GM18526 (cell line): ENCODE results near the gene CACHD1.

Source experiments
- POLR2A ChIP-seq: IDR thresholded peaks from 3 replicates; pipeline ENCODE4 v1.6.1; 2011; ENCODE audit not compliant: insufficient read length; ENCODE audit errors: extremely low read depth

Gene CACHD1

DNA sequence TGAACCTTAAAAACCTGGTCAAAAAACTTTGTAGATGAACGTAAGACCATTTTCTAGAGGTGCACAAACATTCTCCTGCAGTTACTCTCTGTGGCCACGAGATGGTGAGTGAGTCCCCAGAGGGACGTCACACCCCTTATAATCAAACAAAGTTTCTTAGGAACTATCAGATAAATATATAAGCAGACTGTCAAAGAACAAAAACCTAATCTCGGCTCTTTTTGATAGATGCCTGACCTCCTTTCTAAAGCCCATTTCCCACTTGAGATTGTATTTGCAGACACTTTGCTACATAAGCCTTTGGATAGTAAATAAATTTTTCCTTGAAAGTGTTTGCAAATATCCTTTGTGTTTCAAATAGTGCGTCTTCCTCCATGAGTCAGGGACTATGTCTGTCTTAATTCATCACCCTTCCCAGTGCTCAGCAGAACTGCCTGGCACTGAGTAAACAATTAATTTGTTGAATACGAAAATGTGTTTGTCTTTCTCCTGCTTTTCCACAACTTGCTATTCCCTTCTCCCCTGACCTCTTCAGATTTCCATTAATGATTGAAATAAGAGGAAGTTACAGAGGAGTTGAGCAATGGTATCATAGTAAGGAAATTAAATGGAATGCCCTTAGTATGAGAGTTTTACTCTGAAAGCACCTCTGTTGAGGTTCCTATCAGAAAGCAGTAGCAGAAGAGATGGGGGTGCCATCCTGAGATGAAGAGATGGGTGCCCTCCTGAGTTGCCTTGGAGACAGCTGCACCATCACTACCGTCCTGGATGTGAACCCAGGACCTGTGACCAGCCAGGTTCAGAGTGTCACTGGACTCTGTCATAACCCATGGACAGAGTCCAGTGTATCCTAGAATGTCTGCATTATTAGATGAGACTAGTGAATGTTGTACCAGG, 217.1 kb downstream of the CACHD1 start:
- TF ChIP-seq POLR2A = no peak

DNA sequence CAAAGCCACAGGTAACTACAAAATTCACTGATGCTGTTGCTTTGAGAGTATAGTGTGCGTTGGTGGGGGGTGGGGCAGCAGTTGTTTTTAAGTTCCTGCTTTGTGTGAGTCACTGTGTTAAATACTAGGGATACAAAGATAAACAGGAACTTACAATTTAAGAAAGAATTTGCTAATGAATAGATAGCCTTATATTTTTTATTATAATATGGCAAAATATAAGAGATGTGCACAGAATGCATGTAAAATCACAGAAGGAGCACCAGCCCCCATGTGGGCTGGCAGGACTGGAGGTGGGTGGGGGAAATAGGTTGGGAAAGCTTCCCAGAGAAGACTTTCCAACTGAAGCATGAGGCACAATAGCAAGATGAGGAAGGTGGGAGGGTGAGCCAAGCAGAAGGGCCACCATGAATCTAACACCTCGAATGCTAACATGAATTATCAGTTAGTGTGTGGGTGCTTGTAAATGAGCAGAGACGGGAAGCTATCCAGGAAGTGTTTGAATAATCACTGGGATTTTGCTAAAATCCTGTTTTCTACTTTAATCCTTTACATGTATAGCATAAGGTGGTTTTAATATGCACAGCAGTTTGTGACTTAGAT, 217.9 kb downstream of the CACHD1 start:
- TF ChIP-seq POLR2A = no peak

DNA sequence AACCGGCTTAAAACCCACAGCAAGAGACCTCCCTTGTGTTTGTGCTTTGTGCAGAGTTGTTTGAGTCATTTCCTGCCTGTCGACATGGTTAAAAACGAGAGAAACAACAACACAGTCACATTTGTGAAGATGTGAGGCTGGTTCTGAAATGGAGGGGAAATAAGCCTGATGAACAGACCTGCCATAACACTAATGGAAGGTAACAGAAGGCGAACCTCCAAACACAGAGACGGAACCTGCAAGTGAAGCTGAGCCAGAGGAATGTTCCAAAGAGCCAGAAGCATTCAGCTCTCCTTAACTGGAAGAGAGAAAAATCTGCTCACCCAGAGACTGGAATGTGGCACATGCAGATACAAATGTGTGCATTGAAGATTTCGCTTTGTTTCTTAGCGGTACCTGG, 221.7 kb downstream of the CACHD1 start:
- no peak for TF ChIP-seq POLR2A

DNA sequence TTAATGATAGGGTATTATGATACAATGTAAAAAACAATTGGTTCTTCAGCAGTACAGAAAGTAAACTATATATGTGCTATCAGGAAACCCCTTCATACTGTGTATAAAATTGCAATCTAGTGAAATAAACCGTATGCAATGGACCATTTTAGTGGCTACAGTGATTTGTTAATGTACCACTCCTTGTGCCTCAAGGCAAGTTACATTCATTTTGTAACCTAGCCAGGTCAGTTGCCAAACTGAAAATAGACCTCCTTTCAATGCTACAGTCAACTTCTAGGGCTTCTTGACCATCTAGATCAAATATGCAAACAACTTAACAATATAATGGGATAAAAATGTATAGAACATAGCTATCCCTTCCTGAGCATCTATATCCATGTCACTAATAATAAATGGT, 223.0 kb downstream of the CACHD1 start:
- TF ChIP-seq POLR2A = no peak

DNA sequence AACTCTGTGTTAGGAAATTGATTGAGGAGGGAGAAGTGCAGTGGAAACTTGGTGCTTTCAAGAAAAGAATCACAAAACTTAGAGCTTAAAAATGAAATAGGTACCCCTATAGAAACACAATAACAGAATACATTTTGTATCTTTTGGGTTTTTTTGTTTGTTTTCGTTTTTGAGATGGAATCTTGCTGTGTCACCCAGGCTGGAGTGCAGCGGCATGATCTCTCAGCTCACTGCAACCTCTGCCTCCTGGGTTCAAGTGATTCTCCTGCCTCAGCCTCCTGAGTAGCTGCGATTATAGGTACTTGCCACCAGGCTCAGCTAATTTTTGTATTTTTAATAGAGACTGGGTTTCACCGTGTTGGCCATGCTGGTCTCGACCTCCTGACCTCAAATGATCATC, 223.5 kb downstream of the CACHD1 start:
- TF ChIP-seq POLR2A = no peak

DNA sequence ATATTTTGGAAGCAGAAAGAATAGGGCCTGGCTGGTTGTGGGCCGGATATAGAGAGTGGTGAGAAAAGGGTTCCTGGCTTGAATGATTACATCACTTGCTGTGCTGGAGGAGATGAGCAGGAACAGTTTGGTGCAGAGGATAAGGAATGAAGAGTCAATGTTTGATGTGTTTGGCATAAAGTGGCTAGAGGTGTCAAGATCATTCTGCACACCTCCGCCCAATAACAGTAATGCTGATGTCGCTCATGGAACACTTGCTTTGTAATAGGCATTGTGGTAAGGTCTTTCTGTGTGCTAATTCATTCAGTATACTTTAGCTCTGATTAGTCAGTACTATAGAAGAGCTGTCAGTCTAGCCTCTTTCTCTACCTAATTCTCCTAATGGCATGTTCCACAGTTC, 226.9 kb downstream of the CACHD1 start:
- no peak for TF ChIP-seq POLR2A

DNA sequence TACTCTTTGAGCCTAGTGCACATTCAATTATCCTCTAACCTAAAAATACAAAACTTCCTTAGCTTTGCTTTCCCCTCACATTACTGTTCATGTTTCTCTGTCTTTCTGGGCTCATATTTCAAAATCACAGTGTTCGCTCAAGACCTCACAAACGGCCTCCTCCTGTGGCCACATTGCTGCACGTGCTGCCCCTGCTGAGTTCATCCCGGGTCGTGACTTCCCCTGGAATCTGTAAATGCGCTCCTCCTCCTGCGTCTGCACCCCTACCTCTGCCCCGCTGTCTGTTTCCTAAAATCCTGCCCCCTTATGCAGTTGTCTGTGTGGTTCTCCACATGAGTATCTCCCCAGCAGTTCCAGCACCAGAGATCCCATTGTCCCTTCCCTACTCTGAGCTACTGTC, 229.4 kb downstream of the CACHD1 start:
- no peak for TF ChIP-seq POLR2A

DNA sequence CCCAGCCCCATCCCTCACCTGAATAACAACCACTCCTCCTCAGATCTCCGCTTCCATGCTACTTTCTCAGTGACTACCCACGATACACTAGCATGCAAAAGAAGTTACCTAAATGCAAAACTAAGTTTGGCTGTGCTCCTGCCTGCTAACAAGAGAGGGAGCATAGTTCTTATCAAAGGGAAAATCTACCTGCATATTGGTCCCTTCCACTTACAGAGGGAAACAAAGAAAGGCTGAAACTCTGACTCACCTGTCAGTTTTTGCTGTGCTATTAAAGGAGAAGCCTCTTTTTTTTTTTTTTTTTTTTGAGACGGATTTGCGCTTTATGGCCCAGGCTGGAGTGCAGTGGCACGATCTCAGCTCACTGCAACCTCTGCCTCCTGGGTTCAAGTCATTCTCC, 231.1 kb downstream of the CACHD1 start:
- TF ChIP-seq POLR2A = no peak

DNA sequence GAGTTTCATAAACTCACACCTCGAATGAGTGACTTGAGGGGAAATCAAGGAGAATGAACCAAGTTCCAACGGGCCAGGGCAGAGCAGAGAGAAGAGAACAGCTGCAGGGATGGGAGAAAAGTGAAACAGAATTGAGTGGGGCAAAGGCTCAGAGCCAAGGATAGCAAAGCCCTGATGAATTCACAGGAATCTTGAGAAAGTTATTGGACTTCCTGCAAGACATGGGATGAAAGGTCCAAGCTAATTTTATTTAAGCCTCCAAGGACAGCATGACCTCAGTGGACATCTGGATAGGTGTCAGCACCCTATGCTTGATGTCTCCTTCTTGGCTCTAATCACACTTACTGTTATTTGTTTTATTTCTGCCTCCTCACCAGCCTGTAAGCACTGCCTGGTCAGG, 232.0 kb downstream of the CACHD1 start:
- TF ChIP-seq POLR2A = no peak

DNA sequence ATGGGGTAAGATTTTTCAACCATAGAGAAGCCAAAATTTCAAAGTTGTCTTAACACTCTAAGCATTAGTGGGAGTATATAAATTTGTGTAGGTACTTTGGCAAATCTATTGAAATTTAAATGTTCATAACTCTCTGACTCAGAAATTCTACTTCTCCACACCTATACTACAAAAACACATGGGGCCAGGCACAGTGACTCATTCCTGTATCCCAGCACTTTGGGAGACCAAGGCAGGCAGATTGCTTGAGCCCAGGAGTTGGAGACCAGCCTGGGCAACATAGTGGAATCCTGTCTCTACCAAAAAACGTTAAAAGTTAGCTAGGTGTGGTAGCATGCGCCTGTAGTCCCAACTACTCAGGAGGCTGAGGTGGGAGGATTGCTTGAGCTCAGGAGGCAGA, 233.7 kb downstream of the CACHD1 start:
- TF ChIP-seq POLR2A = no peak

DNA sequence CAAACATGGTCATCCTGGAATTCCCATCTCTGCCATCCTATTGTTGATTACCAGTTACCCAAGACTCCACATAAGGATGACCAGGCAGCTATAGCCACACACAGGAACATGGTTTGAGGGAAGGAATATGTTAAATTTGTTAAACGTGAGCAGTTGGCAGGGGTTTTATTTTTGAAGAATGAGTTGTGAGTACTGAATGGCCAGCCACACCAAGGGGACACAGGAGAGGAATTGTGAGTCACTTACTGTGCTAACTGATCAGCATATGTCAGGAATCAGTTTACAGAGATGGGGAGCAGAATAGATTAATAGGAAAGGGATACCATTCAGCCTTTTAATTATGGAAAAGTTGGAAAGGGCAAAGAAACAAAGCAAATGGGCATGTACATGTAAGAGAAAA, 235.7 kb downstream of the CACHD1 start:
- no peak for TF ChIP-seq POLR2A

DNA sequence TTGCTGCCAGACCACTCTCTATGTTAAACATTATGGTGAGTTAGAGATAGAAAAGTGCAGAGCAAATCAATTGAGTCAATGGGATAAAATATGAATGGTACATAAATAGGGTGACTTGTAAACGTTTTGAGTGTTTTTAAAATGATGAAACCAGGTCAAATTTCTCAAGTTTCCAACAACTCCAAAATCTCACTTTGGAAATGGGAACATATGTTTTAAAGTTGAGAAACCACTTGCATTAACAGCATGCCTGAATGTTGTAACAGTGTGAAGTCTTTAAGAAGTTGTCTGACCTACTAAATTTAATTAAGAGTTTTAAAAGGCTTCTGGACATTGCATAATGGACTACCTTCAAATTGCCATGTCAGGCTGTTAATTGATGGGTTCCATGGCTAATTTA, 241.3 kb downstream of the CACHD1 start:
- TF ChIP-seq POLR2A = no peak

DNA sequence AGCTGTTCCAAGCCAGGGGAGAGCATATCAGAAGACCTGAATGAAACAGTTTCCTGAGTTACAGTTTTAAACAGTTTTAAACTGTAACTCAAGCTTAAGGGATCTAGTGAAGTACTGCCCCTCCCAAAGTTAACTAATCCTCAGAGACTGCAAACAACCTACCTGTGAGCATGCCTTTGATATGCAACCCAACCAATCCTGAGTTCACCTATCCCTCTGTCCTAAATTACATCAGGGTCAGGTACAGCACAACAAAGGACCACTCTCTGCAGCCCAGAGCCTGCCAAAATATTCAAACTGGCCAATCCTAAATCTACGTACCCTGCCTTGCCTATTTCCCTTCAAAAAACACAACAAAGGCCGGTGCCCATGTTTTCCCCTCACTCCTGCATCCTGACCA, 242.1 kb downstream of the CACHD1 start:
- TF ChIP-seq POLR2A = no peak

DNA sequence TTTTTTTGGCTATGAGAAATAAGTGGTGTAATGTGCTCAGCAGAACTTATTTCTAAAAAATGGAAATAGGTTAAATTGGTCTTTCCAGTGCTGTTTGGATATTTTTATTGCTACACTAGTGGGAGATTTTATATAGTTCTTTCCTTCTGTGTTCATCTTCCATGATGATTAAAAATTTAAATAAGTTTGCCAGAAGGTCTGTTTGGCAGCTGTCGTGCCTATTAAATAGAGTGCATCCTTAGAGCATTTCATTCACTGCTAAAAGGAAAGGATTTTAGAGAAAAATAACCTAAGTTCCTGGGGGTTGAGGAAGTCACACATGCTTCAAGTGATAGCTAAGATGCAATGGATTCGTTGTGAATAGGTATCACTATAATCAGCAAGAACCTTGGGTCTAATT, 245.3 kb downstream of the CACHD1 start:
- no peak for TF ChIP-seq POLR2A

DNA sequence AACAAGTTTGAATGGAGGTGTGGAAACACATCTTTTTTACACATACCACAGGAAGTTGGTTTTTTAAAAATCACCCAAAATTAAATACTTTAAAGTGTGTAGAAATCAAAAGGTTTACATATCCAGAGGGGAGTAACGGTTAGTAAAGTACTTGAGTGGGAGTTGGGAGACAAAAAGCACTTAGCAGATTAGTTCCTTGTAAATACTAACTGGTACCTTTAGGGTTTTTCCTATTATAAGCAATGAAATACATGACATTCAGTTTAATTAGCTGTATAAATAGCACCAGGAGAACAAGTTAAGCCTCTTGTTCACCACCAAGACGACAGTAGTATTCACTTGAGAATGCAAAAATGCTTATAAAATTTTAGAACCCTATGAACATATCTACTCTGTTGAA, 251.2 kb downstream of the CACHD1 start:
- no peak for TF ChIP-seq POLR2A

DNA sequence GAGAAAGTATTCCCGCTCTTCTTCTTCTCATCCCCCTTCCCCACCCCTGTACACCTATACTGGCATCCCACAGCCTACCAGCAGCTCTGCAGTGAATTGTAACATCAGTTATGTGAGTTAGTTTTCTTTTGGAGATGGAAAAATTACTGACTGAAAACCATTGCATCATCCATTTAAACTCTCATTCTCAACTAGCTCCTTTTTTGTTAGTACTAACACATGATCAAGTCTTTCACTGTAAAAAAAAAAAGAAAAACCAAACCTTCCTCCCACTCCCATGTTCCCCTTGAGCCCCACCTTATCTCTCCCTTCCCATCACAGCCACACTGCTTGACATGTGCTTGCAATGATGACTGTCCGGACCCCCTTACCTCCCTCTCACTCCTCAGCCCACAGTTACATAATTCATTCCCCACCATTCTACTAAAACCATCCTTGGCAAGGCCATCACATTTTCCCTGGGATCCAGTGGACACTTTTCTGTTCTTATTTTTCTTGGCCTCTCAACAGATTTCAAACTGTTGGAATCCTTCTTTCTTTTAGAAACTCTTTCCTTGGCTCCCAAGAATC, 251.7 kb downstream of the CACHD1 start:
- TF ChIP-seq POLR2A = no peak
